CD14-positive monocyte (primary cell): ENCODE results near the gene PON2. TPM values are rescaled to one million over a fixed set of nuclear protein-coding genes. Genes with fewer than 3 reads are reported as not detected.

Experiments used
- DNase-seq, 3 donors: peaks; one replicate each; pipeline ENCODE4 v3.0.0-alpha.2; 2011 to 2022
- H2AFZ ChIP-seq: 2 replicates; pipeline ENCODE4 v1.6.0; 2012; ENCODE audit warnings: mild to moderate bottlenecking, low read depth, low read length, inconsistent platforms; ENCODE audit not compliant: insufficient read depth, poor library complexity, severe bottlenecking
- H3K27ac ChIP-seq, 2 donors: 1 replicate in 1 of 2; 2 replicates in 1 of 2; pipeline ENCODE4 v1.5.1; 2012 to 2013; ENCODE audit warnings: low read length in 2 of 2, control low read depth in 1 of 2, inconsistent platforms in 1 of 2, low read depth in 1 of 2, mild to moderate bottlenecking in 1 of 2
- H3K27me3 ChIP-seq, 2 donors: one replicate each; pipeline versions ENCODE4 v1.6.0 to v1.6.1; 2011 to 2013; ENCODE audit warnings: low read length in 2 of 2; ENCODE audit not compliant: control insufficient read depth in 2 of 2, insufficient read depth in 2 of 2
- H3K36me3 ChIP-seq, 2 donors: replicated peaks in 1 of 2; 1 replicate in 1 of 2; 2 replicates in 1 of 2; pipeline versions ENCODE4 v1.5.1 to v1.6.1; 2012 to 2013; ENCODE audit warnings: low read length in 2 of 2, control low read depth in 1 of 2, inconsistent platforms in 1 of 2, mild to moderate bottlenecking in 1 of 2; ENCODE audit not compliant: insufficient read depth in 2 of 2, control insufficient read depth in 1 of 2
- H3K4me1 ChIP-seq, 2 donors: 1 replicate in 1 of 2; 2 replicates in 1 of 2; pipeline versions ENCODE4 v1.5.1 to v1.6.1; 2012 to 2013; ENCODE audit warnings: low read length in 2 of 2, control low read depth in 1 of 2, inconsistent platforms in 1 of 2, mild to moderate bottlenecking in 1 of 2, moderate library complexity in 1 of 2; ENCODE audit not compliant: insufficient read depth in 2 of 2, control insufficient read depth in 1 of 2
- H3K4me2 ChIP-seq: replicated peaks from 2 replicates; pipeline ENCODE3; 2012; ENCODE audit warnings: low read length, moderate library complexity, mild to moderate bottlenecking; ENCODE audit not compliant: poor library complexity, severe bottlenecking; ENCODE audit errors: extremely low read depth
- H3K4me3 ChIP-seq, 3 experiments: fragments of 200-600 bp in 1 of 3; sonication (generic) in 1 of 3; replicated peaks in 1 of 3; 1 replicate in 2 of 3; 2 replicates in 1 of 3; pipeline ENCODE4 v1.5.1; 2011 to 2013; ENCODE audit warnings: low read length in 3 of 3, mild to moderate bottlenecking in 3 of 3, control low read depth in 2 of 3, low read depth in 2 of 3, inconsistent platforms in 1 of 3, moderate library complexity in 1 of 3
- H3K79me2 ChIP-seq: 2 replicates; pipeline ENCODE4 v1.6.0; 2012; ENCODE audit warnings: mild to moderate bottlenecking, control low read depth, inconsistent platforms, low read length, moderate library complexity; ENCODE audit not compliant: insufficient read depth
- H3K9ac ChIP-seq: 2 replicates; pipeline ENCODE4 v1.6.0; 2017; ENCODE audit warnings: low read length, mild to moderate bottlenecking; ENCODE audit not compliant: insufficient read depth, poor library complexity, severe bottlenecking
- H3K9me3 ChIP-seq, 2 donors: replicated peaks in 1 of 2; 1 replicate in 1 of 2; 2 replicates in 1 of 2; pipeline versions ENCODE4 v1.5.1 to v1.6.1; 2012 to 2013; ENCODE audit warnings: low read length in 2 of 2, control low read depth in 1 of 2; ENCODE audit not compliant: control insufficient read depth in 1 of 2, insufficient read depth in 1 of 2
- H4K20me1 ChIP-seq: 2 replicates; pipeline ENCODE4 v1.6.0; 2012; ENCODE audit warnings: mild to moderate bottlenecking, low read length, control low read depth, moderate library complexity; ENCODE audit not compliant: insufficient read depth
- H3K27ac Mint-ChIP-seq, 7 donors: one replicate each; pipeline ENCODE4 v1.8.0; 2020; ENCODE audit warnings: mild to moderate bottlenecking in 7 of 7, mixed read lengths in 7 of 7, moderate library complexity in 6 of 7, inconsistent platforms in 2 of 7
- H3K27me3 Mint-ChIP-seq, 3 donors: one replicate each; pipeline ENCODE4 v1.8.0; 2021 to 2022; ENCODE audit warnings: low read depth in 3 of 3, mild to moderate bottlenecking in 3 of 3, mixed read lengths in 3 of 3, moderate library complexity in 3 of 3, inconsistent platforms in 1 of 3
- H3K36me3 Mint-ChIP-seq, 2 donors: one replicate each; pipeline ENCODE4 v1.8.0; 2020; ENCODE audit warnings: mixed read lengths in 2 of 2, inconsistent platforms in 1 of 2, mild to moderate bottlenecking in 1 of 2
- H3K4me1 Mint-ChIP-seq: one replicate; pipeline ENCODE4 v1.8.0; 2020; ENCODE audit warnings: mild to moderate bottlenecking, mixed read lengths
- H3K4me3 Mint-ChIP-seq, 2 donors: one replicate each; pipeline ENCODE4 v1.8.0; 2020; ENCODE audit warnings: mild to moderate bottlenecking in 2 of 2, mixed read lengths in 2 of 2, moderate library complexity in 1 of 2
- H3K9me3 Mint-ChIP-seq, 7 donors: one replicate each; pipeline ENCODE4 v1.8.0; 2020 to 2022; ENCODE audit warnings: mixed read lengths in 7 of 7, mild to moderate bottlenecking in 6 of 7, moderate library complexity in 6 of 7, inconsistent platforms in 2 of 7
- CTCF ChIP-seq: fragments of 200-600 bp; IDR thresholded peaks from one replicate; pipeline ENCODE4 v1.8.0; 2022; ENCODE audit warnings: antibody characterized with exemption, mild to moderate bottlenecking
- WGBS: methylation state at CpG from one replicate; pipeline ENCODE4 v1.1.5; 2013; ENCODE audit warnings: missing lambda C conversion rate; ENCODE audit not compliant: insufficient coverage; 5-methylcytosine and 5-hydroxymethylcytosine counted together
- intact Hi-C, 2 donors: fragments of 100-400 bp; cut with micrococcal nuclease; formaldehyde crosslinking; loops; one replicate each; pipeline versions ENCODE4 v1.15.0 to v1.15.1; 2023
- polyA plus RNA-seq, 3 donors: library from polyadenylated mRNA; depleted of rRNA in 1 of 3; unstranded in 2 of 3; stranded (reverse) in 1 of 3; fragments of 300-500 nt in 2 of 3; fragments of >200 nt in 1 of 3; fragmentation: Illumina TruSeq in 2 of 3; gene quantifications; 1 replicate in 2 of 3; 2 replicates in 1 of 3; pipeline ENCODE4 v1.2.3, GENCODE V29; 2012 to 2021

The PON2 gene
- polyA plus RNA-seq, 3 donors, result 11.5 to 14.7 (median 14.4) TPM

GRCh38 chr7:95427166-95427565, 7.7 kb downstream of the PON2 start:
- Mint-ChIP-seq H3K4me3 (no peak overlapping the region), H3K36me3 (peaks cover 5 to 17% of the 10 kb centered on the region in 2 donors), H3K27ac (no peak overlapping the region), H3K9me3 (peaks cover 0 to 7% (median 4%) of the 10 kb centered on the region in 7 donors), H3K4me1 (peaks cover 2% of the 10 kb centered on the region), H3K27me3 (no peaks in the 10 kb centered on the region)
- no peak for DNase-seq
- Histone ChIP-seq H3K9me3 (no peaks in the 10 kb centered on the region), H3K79me2 (no peaks in the 10 kb centered on the region), H3K4me1 (no peaks in the 10 kb centered on the region), H3K27me3 (no peaks in the 10 kb centered on the region), H3K36me3 (peaks cover 0 to 6% of the 10 kb centered on the region in 2 donors), H3K4me3 (no peak overlapping the region), H3K4me2 (no peak overlapping the region), H3K9ac (no peak overlapping the region), H4K20me1 (no peaks in the 10 kb centered on the region), H2AFZ (no peak overlapping the region), H3K27ac (no peak overlapping the region)
- no peak for TF ChIP-seq CTCF
- WGBS, result no CpG with 5 or more reads among the region's 7 CpGs
- intact Hi-C loops, result no loop called here

- H3K27me3 Mint-ChIP-seq, result no peaks in the 10 kb centered on the region
- H3K27ac ChIP-seq, result no peak overlapping the region
- no peak overlapping the region for H3K4me3 ChIP-seq
- no CpG with 5 or more reads among the region's 2 CpGs for WGBS
- peaks cover 0 to 6% of the 10 kb centered on the region in 2 donors for H3K36me3 ChIP-seq
- no peaks in the 10 kb centered on the region for H3K27me3 ChIP-seq
- no peak overlapping the region for H3K9ac ChIP-seq
- no peak overlapping the region for H3K4me3 Mint-ChIP-seq
- H3K27ac Mint-ChIP-seq, result no peak overlapping the region
- intact Hi-C loops, result no loop called here
- peaks cover 14 to 15% of the 10 kb centered on the region in 2 donors for H3K36me3 Mint-ChIP-seq
- TF ChIP-seq CTCF, result no peak
- H2AFZ ChIP-seq, result no peak overlapping the region
- H3K79me2 ChIP-seq, result no peaks in the 10 kb centered on the region
- no peak overlapping the region for H3K4me2 ChIP-seq
- no peaks in the 10 kb centered on the region for H3K4me1 Mint-ChIP-seq
- H3K9me3 Mint-ChIP-seq, result peaks cover 0 to 7% (median 4%) of the 10 kb centered on the region in 7 donors
- no peak for DNase-seq
- H3K9me3 ChIP-seq, result no peaks in the 10 kb centered on the region
- no peaks in the 10 kb centered on the region for H4K20me1 ChIP-seq
- no peaks in the 10 kb centered on the region for H3K4me1 ChIP-seq
Measured at GRCh38 chr7:95425694-95426093, 9.1 kb downstream of the PON2 start.
